Myometrial cell (primary cell): ENCODE results near the gene NPAP1. TPM values are rescaled to one million over a fixed set of nuclear protein-coding genes. Genes with fewer than 3 reads are reported as not detected.

Experiments
- total RNA-seq: library from RNA; depleted of rRNA; stranded (reverse); fragments of >200 nt; gene quantifications from 2 replicates; pipeline ENCODE4 v1.2.3, GENCODE V29; 2015

The NPAP1 gene, protein sequence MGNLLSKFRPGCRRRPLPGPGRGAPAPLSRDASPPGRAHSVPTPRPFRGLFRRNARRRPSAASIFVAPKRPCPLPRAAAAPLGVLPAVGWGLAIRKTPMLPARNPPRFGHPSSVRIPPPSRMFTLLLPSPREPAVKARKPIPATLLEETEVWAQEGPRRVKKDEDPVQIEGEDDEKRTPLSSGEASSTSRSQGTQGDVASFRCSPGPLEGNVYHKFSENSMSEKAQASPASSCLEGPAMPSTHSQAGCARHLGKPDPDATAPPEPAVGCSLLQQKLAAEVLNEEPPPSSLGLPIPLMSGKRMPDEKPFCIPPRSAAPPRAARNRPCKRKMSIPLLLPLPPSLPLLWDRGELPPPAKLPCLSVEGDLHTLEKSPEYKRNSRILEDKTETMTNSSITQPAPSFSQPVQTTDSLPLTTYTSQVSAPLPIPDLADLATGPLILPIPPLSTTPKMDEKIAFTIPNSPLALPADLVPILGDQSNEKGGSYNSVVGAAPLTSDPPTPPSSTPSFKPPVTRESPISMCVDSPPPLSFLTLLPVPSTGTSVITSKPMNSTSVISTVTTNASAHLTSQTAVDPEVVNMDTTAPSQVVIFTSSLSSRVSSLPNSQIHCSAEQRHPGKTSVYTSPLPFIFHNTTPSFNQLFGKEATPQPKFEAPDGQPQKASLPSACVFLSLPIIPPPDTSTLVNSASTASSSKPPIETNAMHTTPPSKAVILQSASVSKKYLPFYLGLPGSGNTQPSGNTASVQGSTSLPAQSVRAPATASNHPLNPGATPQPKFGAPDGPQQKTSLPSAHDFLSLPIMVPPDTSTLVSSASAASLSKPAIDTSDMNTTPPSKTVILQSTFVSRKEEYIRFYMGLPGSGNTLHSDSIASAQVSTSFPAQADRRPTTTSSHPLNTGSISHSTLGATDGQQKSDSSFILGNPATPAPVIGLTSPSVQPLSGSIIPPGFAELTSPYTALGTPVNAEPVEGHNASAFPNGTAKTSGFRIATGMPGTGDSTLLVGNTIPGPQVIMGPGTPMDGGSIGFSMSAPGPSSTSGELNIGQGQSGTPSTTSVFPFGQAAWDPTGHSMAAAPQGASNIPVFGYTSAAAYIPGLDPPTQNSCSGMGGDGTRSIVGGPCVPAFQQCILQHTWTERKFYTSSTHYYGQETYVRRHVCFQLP
- not detected in 2 replicates for total RNA-seq

DNA sequence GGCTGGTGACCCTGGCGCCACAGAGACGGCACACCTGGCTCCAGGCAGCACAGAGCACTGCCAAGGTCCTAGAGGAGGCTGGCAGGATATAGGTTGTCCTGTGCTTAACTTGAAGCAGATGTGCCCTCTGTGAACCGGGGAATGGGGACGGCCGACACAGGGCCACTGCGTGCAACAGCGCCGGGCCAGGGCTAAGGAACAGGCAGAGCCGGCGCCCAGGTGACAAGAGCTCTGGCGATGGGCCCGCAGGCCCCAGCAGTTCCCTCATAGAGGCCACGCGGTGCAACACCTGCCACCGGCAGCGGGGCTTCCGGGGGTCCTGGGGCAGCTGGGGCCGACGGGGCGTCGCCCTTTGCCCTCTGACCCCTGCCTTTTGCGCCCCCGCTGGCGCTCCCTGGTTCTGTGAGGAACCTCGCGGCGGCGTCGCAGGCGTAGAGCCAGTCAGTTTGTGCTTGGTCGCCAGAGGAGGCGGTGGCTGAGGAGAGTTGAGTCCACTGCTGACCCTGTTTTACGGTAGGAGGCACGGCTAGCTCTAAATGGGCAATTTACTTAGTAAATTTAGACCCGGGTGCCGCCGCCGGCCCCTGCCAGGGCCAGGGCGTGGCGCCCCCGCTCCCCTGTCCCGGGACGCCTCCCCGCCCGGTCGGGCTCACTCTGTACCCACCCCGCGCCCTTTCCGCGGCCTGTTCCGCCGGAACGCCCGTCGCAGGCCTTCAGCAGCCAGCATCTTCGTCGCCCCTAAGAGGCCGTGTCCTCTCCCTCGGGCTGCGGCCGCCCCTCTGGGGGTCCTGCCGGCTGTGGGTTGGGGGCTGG, at the start of gene NPAP1:
Gene NPAP1, plus strand, starts transcription at position 444 of the 813 bp plus-strand sequence. Its CDS starts 93 bp downstream, at position 537.

